DOHH2 (cell line): Measurements from ENCODE around the gene ADCY3.

Experiments used
- H3F3A ChIP-seq: fragments of 200-600 bp; sonication (generic), shearing (Covaris generic); 2 replicates; pipeline ENCODE4 v1.6.0; 2016; ENCODE audit warnings: antibody characterized with exemption, mild to moderate bottlenecking; ENCODE audit not compliant: control insufficient read depth, insufficient read depth
- H3K27ac ChIP-seq: fragments of 200-600 bp; sonication (generic); 2 replicates; pipeline ENCODE4 v1.5.1; 2014; ENCODE audit warnings: low read depth, mild to moderate bottlenecking, low read length, moderate library complexity
- H3K27me3 ChIP-seq: fragments of 200-600 bp; sonication (generic); 2 replicates; pipeline ENCODE4 v1.6.1; 2014; ENCODE audit warnings: mild to moderate bottlenecking, low read length, mixed read lengths; ENCODE audit not compliant: control insufficient read depth
- H3K36me3 ChIP-seq: fragments of 200-600 bp; sonication (generic); 2 replicates; pipeline ENCODE4 v1.6.1; 2014; ENCODE audit warnings: mild to moderate bottlenecking, low read length, moderate library complexity, mixed read lengths; ENCODE audit not compliant: control insufficient read depth
- H3K4me1 ChIP-seq: fragments of 200-600 bp; sonication (generic); 2 replicates; pipeline ENCODE4 v1.6.1; 2014; ENCODE audit warnings: mild to moderate bottlenecking, low read length, mixed read lengths; ENCODE audit not compliant: control insufficient read depth
- H3K4me2 ChIP-seq: fragments of 200-600 bp; sonication (generic); 2 replicates; pipeline ENCODE4 v1.6.0; 2014; ENCODE audit warnings: mild to moderate bottlenecking, low read length, moderate library complexity
- H3K4me3 ChIP-seq: fragments of 200-600 bp; sonication (generic); 2 replicates; pipeline ENCODE4 v1.5.1; 2014; ENCODE audit warnings: mild to moderate bottlenecking, low read length, mixed read lengths
- H3K79me2 ChIP-seq: fragments of 200-600 bp; sonication (generic); 2 replicates; pipeline ENCODE4 v1.6.1; 2014; ENCODE audit warnings: mild to moderate bottlenecking, low read length, mixed read lengths; ENCODE audit not compliant: control insufficient read depth
- H3K9me2 ChIP-seq: fragments of 200-600 bp; sonication (generic); replicated peaks from 2 replicates; pipeline ENCODE4 v1.6.1; 2014; ENCODE audit warnings: mild to moderate bottlenecking, low read length, mixed read lengths; ENCODE audit not compliant: control insufficient read depth
- H3K9me3 ChIP-seq: fragments of 200-600 bp; sonication (generic); 2 replicates; pipeline ENCODE4 v1.6.1; 2014; ENCODE audit warnings: antibody characterized with exemption, low read length, mixed read lengths; ENCODE audit not compliant: control insufficient read depth, insufficient read depth
- H4K20me1 ChIP-seq: fragments of 200-600 bp; sonication (generic); 2 replicates; pipeline ENCODE4 v1.6.0; 2014; ENCODE audit warnings: low read depth, mild to moderate bottlenecking, antibody characterized with exemption, low read length, moderate library complexity; ENCODE audit not compliant: control insufficient read depth, insufficient read depth
- CTCF ChIP-seq: fragments of 200-600 bp; sonication (generic); IDR thresholded peaks from one replicate; pipeline ENCODE4 v1.5.1; 2014; ENCODE audit warnings: antibody characterized with exemption, mild to moderate bottlenecking, low read depth, low read length; ENCODE audit not compliant: poor library complexity, severe bottlenecking
- EZH2phosphoT487 ChIP-seq: fragments of 200-600 bp; sonication (generic); IDR thresholded peaks from 2 replicates; pipeline ENCODE4 v1.6.1; 2017; ENCODE audit warnings: borderline replicate concordance, mild to moderate bottlenecking, antibody characterized with exemption, low read length, moderate library complexity, mixed read lengths

ADCY3 gene

GRCh38 chr2:24792542-24792873, 127.5 kb downstream of the ADCY3 start:
- peak overlapping the region; percentile 83 for H3K27ac ChIP-seq
- H3K4me1 ChIP-seq = peaks cover 37% of the 10 kb centered on the region
- TF ChIP-seq EZH2phosphoT487 (no peak), CTCF (no peak)

GRCh38 chr2:24791452-24791851, 128.6 kb downstream of the ADCY3 start:
- H4K20me1 ChIP-seq = no peaks in the 10 kb centered on the region
- no peak for TF ChIP-seq CTCF
- TF ChIP-seq EZH2phosphoT487 = no peak
- H3K9me2 ChIP-seq = no peaks in the 10 kb centered on the region
- H3K27me3 ChIP-seq = no peaks in the 10 kb centered on the region
- H3K4me3 ChIP-seq = no peak overlapping the region
- H3K27ac ChIP-seq = no peak overlapping the region
- H3K4me1 ChIP-seq = peaks cover 39% of the 10 kb centered on the region
- H3K36me3 ChIP-seq = peaks cover 31% of the 10 kb centered on the region
- H3K79me2 ChIP-seq = peaks cover 34% of the 10 kb centered on the region
- H3F3A ChIP-seq = peaks cover 5% of the 10 kb centered on the region; the same call in 1 of the 2 replicates
- no peaks in the 10 kb centered on the region for H3K9me3 ChIP-seq
- H3K4me2 ChIP-seq = peak overlapping the region; percentile 97

More at GRCh38 chr2:24792542-24792873, 127.5 kb downstream of the ADCY3 start:
- Histone ChIP-seq H3K27me3 (no peaks in the 10 kb centered on the region), H3K4me2 (peak overlapping the region; percentile 97), H3K4me3 (peak overlapping the region; percentile 97), H4K20me1 (no peaks in the 10 kb centered on the region), H3K9me3 (no peaks in the 10 kb centered on the region), H3K79me2 (peaks cover 45% of the 10 kb centered on the region), H3F3A (no peaks in the 10 kb centered on the region), H3K36me3 (peaks cover 42% of the 10 kb centered on the region), H3K9me2 (no peaks in the 10 kb centered on the region)

GRCh38 chr2:24788816-24789215, 131.2 kb downstream of the ADCY3 start:
- no peaks in the 10 kb centered on the region for H3K27me3 ChIP-seq
- peaks cover 10% of the 10 kb centered on the region; the same call in 1 of the 2 replicates for H3K9me3 ChIP-seq
- H3K4me3 ChIP-seq = no peak overlapping the region
- peaks cover 5% of the 10 kb centered on the region for H3K36me3 ChIP-seq
- no peaks in the 10 kb centered on the region for H4K20me1 ChIP-seq
- H3K79me2 ChIP-seq = peaks cover 8% of the 10 kb centered on the region
- peaks cover 8% of the 10 kb centered on the region; the same call in 1 of the 2 replicates for H3F3A ChIP-seq
- no peak overlapping the region for H3K4me2 ChIP-seq
- TF ChIP-seq CTCF (no peak), EZH2phosphoT487 (no peak)
- H3K27ac ChIP-seq = no peak overlapping the region
- peaks cover 43% of the 10 kb centered on the region for H3K4me1 ChIP-seq
- H3K9me2 ChIP-seq = no peaks in the 10 kb centered on the region
